Activated T-helper 2 cell treated with anti-CD3 and anti-CD28 coated beads, Interferon-gamma antibody, Interleukin-2, Interleukin-4, amounts not matched to agents 10 μg/mL and 5 μg/mL and 100 μg/mL, durations not matched to agents 14 hours and 24 hours and 36 hours (primary cell): ENCODE results near the gene LRRC37A2. TPM values are rescaled to one million over a fixed set of nuclear protein-coding genes. Genes with fewer than 3 reads are reported as not detected.

Source experiments
- total RNA-seq: library from RNA; stranded (reverse); gene quantifications from 2 replicates; pipeline ENCODE4 v1.2.3, GENCODE V29; 2022

The LRRC37A2 gene
- total RNA-seq, 1 donor from 2014 or later: 8.9 TPM

Other genes starting within 250 kb of the LRRC37A2 start
- 2.1 and 2.9 TPM in 2 replicates for gene LRRC37A, start 217.3 kb upstream of the LRRC37A2 start, total RNA-seq
- 12.8 and 15.6 TPM in 2 replicates for gene ARL17B, start 150.7 kb upstream of the LRRC37A2 start, total RNA-seq
- 22.4 and 24.6 TPM in 2 replicates for gene ARL17A, start 67.2 kb downstream of the LRRC37A2 start, total RNA-seq
- 27.9 and 30.9 TPM in 2 replicates for gene NSF, start 78.2 kb downstream of the LRRC37A2 start, total RNA-seq